ENCODE measurements around the gene ZMYM5.
A peak's percentile ranks its signal among the peaks of the same experiment; 100 is the strongest.
"Not testable (repeated sequence)": the region's sequence is repeated elsewhere in the genome, so short reads cannot be mapped to it uniquely, and the experiment has no call there.

ZMYM5 gene

DNA sequence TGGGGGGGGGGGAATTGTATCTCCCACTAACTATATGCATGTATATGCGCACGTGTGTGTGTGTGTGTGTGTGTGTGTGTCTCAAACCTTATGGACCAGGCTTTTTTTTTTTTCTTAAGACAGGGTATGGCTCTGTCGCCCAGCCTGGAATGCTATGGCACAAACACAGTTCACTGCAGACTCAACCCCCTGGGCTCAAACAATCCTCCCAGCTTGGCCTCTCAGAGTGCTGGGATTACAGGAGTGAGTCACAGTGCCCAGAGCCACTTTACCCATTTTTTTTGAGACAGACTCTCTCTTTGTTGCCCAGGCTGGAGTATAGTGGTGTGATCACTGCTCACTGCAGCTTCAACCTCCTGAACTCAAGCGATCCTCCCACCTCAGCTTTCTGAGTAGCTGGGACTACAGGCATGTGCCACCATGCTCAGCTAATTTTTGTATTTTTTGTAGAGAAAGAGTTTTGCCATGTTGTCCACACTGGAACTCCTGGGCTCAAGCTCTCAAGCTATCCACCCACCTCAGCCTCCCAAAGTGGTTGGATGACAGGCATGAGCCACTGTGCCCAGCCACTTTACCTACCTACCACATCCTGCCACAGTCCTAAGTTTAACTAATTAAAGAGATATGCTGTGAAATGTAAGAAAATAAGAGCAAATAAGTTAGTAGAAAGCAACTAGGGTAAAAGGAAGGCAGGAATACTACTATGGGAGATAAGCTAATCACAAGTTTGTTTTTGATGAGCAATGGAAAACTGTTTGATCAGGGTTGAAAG, 2.4 kb downstream of the ZMYM5 start:
- H3K9ac ChIP-seq, result peak overlapping the region; percentile 77; the same call in 1 of the 2 replicates

GRCh38 chr13:19857637-19858036, 5.8 kb downstream of the ZMYM5 start:
- peaks cover 11% of the 10 kb centered on the region for H3K4me1 ChIP-seq (ENCODE audit: low read depth, poor library complexity, severe bottlenecking)

More for the DNA sequence above, 2.4 kb downstream of the ZMYM5 start:
- Histone ChIP-seq H3K79me2 (ENCODE audit: insufficient read depth, low read depth) (peaks cover 61% of the 10 kb centered on the region; the same call in 1 of the 2 replicates), H3K36me3 (ENCODE audit: insufficient read depth) (no peaks in the 10 kb centered on the region), H2AFZ (ENCODE audit: low read depth) (no peak overlapping the region), H3K27ac (peak overlapping the region; percentile 86; the same call in 1 of the 2 replicates), H3K4me1 (ENCODE audit: low read depth, poor library complexity, severe bottlenecking) (peaks cover 15% of the 10 kb centered on the region), H3K4me2 (peak overlapping the region; percentile 57), H3K27me3 (ENCODE audit: insufficient read depth, low read depth) (no peaks in the 10 kb centered on the region), H4K20me1 (ENCODE audit: insufficient read depth) (no peaks in the 10 kb centered on the region), H3K4me3 (IDR thresholded peaks at IDR 0.05; ENCODE audit: insufficient read depth, low read depth, low read length) (no peak overlapping the region)
- no peak for TF ChIP-seq CTCF (conservative IDR thresholded peaks at IDR 0.05; ENCODE audit: low read depth, low read length)

GRCh38 chr13:19852766-19853165, 10.7 kb downstream of the ZMYM5 start:
- Histone ChIP-seq H4K20me1 (ENCODE audit: insufficient read depth) (no peaks in the 10 kb centered on the region), H3K79me2 (ENCODE audit: insufficient read depth, low read depth) (peaks cover 40% of the 10 kb centered on the region; the same call in 1 of the 2 replicates), H3K9ac (no peak overlapping the region), H3K4me1 (ENCODE audit: low read depth, poor library complexity, severe bottlenecking) (no peaks in the 10 kb centered on the region), H3K27ac (no peak overlapping the region), H3K36me3 (ENCODE audit: insufficient read depth) (no peaks in the 10 kb centered on the region), H3K27me3 (ENCODE audit: insufficient read depth, low read depth) (no peaks in the 10 kb centered on the region), H3K4me3 (IDR thresholded peaks at IDR 0.05; ENCODE audit: insufficient read depth, low read depth, low read length) (no peak overlapping the region), H3K4me2 (no peak overlapping the region), H2AFZ (ENCODE audit: low read depth) (no peak overlapping the region)
- TF ChIP-seq CTCF (conservative IDR thresholded peaks at IDR 0.05; ENCODE audit: low read depth, low read length), result no peak

More at GRCh38 chr13:19857637-19858036, 5.8 kb downstream of the ZMYM5 start:
- not testable (repeated sequence) for H3K4me3 ChIP-seq (IDR thresholded peaks at IDR 0.05; ENCODE audit: insufficient read depth, low read depth, low read length); H3K27me3 ChIP-seq (ENCODE audit: insufficient read depth, low read depth); H3K36me3 ChIP-seq (ENCODE audit: insufficient read depth); H3K9ac ChIP-seq; H4K20me1 ChIP-seq (ENCODE audit: insufficient read depth); H3K4me2 ChIP-seq; H2AFZ ChIP-seq (ENCODE audit: low read depth); H3K27ac ChIP-seq
- peaks cover 85% of the 10 kb centered on the region; the same call in 1 of the 2 replicates for H3K79me2 ChIP-seq (ENCODE audit: insufficient read depth, low read depth)

DNA sequence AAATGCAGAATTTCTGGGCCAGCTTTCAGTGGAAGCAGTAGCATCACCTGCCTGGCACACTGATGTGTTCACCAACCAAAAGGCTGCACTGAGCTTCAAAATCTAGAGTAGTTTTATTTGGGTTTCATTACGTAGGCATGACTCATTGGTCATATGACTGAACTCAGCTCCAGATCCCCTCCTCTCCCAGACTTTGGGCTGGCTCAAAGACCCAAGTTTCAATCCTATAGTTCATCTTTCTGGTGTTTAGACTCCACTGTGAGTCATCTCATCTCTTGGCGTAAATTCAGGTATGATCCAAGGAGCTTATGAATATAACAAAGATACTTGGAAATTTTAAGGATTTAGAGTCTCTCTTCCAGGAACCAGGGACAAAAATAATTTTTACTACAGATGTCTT, 17.7 kb downstream of the ZMYM5 start:
- Histone ChIP-seq H3K4me2 (no peak overlapping the region), H3K9ac (no peak overlapping the region), H3K27me3 (ENCODE audit: insufficient read depth, low read depth) (no peaks in the 10 kb centered on the region), H3K4me3 (IDR thresholded peaks at IDR 0.05; ENCODE audit: insufficient read depth, low read depth, low read length) (no peak overlapping the region), H3K4me1 (ENCODE audit: low read depth, poor library complexity, severe bottlenecking) (peaks cover 14% of the 10 kb centered on the region), H3K36me3 (ENCODE audit: insufficient read depth) (no peaks in the 10 kb centered on the region), H4K20me1 (ENCODE audit: insufficient read depth) (no peaks in the 10 kb centered on the region), H3K27ac (no peak overlapping the region), H3K79me2 (ENCODE audit: insufficient read depth, low read depth) (peaks cover 8% of the 10 kb centered on the region), H2AFZ (ENCODE audit: low read depth) (no peak overlapping the region)
- no peak for TF ChIP-seq CTCF (conservative IDR thresholded peaks at IDR 0.05; ENCODE audit: low read depth, low read length)

DNA sequence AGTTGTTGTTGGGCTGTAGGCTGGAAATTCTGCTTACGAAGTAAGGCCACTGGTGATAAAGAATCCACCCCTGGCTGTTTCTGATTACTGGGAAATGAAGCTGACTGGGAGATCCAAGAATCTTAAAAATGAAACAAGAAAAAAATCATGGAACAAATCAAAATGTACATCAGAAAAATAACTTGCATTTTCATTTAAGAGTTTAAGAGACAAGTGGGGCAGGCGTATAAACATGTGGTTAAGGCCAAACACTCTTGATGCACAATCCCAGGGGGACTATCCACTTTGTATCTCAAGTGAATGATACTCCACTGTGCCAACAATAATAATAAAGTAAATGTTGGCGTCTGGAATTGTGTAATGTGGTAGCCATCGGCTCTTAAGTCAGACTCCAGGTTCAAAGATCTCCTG, 24.6 kb downstream of the ZMYM5 start:
- Histone ChIP-seq H3K27me3 (ENCODE audit: insufficient read depth, low read depth) (no peaks in the 10 kb centered on the region), H3K9ac (no peak overlapping the region), H3K79me2 (ENCODE audit: insufficient read depth, low read depth) (no peaks in the 10 kb centered on the region; the same call in 1 of the 2 replicates), H4K20me1 (ENCODE audit: insufficient read depth) (no peaks in the 10 kb centered on the region), H3K36me3 (ENCODE audit: insufficient read depth) (no peaks in the 10 kb centered on the region), H3K4me3 (IDR thresholded peaks at IDR 0.05; ENCODE audit: insufficient read depth, low read depth, low read length) (no peak overlapping the region), H2AFZ (ENCODE audit: low read depth) (no peak overlapping the region), H3K27ac (no peak overlapping the region), H3K4me1 (ENCODE audit: low read depth, poor library complexity, severe bottlenecking) (no peaks in the 10 kb centered on the region), H3K4me2 (no peak overlapping the region)
- TF ChIP-seq CTCF (conservative IDR thresholded peaks at IDR 0.05; ENCODE audit: low read depth, low read length), result no peak

All from KMS-11 (cell line).